Activated CD4-positive, CD25-positive, alpha-beta regulatory T cell treated with anti-CD3 and anti-CD28 coated beads, Interleukin-2, amount 50 U/mL, for 16 hours (primary cell): ENCODE data around the gene CCDC177.

Experiments used
- DNase-seq: peaks from one replicate; pipeline ENCODE4 v3.0.0-alpha.2; 2020; ENCODE audit warnings: low read depth, low spot score

Gene CCDC177

DNA sequence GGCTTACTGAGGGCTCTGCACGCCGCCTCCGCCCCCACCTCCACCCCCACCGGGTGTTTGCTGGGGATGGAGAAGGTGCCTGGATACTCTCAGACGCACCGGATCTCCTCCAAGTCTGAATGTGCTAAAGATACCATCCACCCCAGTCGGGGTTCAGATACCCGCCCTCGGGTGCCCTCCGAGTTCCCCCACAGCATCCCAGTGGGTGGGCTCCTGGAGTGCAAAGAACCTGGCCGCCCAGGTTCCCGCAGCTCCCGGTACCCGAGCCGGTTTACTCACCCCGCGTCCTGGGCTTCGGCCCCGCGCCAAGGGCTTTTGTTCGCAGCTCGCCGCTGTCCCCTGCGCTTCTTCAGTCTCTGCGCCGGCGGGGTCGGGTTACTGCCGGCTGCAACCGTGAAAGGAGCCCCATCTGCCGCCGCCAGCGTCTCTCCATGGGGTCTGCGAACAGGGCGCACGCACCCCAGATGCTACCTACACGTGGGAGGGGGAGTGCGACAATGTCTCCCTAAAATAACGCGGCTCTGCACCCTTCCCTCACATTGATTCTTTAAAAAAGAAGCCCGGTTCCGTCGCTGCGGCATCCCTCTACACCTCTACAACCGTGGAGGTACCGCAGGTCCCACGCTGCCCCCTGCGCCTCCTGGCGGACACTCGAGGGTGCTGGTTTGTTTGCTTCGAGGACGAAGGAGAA is at the start of gene CCDC177:
Gene CCDC177 (minus strand): TSS at position 609 of the 691 bp plus-strand sequence. CDS start 1,249 bp downstream, outside the sequence.
- peak; percentile 46 for DNase-seq

DNA sequence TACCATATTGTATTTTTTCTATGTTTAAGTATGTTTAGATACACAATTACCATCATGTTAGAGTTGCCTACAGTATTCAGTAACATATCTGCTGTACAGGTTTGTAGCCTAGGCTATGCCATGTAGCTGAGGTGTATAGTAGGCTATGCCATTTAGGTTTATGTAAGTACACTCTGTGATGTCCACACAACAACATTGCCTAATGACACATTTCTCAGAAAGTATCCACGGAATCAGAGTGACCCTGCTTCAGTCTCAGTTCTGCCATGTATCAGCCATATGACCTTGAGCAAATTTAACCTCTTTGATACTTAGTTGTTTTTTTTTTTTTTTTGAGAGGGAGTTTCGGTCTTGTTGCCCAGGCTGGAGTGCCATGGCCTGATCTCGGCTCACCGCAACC is 49.5 kb upstream of the CCDC177 start:
- no peak for DNase-seq

DNA sequence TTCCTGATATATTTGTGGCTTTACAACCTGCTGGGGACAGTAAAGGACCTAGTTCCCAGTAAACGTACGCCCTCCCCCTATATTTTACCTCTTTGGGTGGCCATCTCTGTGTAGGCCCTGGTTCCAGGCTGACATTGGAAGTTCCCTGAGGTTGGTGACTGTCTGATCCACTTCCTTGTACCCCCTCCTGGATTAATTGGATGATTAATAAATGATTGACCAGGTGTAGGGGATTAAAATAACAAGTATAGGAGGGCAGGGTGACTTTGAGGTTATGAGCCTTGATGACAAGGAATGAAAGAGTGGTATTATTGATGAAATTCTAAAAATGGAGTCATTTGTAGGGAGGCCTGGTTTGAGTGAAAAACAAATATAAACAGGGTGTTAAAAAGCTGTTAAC is 46.3 kb upstream of the CCDC177 start:
- no peak for DNase-seq

DNA sequence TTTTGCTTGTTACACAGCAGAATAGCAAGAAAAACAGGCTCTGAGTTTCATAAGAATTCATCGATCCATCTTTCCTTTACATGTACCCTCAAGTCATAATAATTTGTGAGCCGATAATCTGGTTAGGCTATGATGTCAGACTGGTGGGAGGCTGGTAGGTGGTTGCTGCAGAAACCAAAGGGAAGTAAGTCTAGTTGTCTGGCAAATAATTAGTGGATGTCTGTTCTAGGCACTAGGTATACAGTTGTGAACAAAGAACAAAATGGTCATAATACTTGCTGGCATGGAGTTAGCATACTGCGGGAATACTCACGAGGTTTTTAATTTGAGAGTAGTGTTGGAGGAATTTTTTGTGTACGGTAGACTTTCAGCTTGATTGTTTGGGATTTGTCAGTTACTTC is 45.5 kb upstream of the CCDC177 start:
- no peak for DNase-seq

DNA sequence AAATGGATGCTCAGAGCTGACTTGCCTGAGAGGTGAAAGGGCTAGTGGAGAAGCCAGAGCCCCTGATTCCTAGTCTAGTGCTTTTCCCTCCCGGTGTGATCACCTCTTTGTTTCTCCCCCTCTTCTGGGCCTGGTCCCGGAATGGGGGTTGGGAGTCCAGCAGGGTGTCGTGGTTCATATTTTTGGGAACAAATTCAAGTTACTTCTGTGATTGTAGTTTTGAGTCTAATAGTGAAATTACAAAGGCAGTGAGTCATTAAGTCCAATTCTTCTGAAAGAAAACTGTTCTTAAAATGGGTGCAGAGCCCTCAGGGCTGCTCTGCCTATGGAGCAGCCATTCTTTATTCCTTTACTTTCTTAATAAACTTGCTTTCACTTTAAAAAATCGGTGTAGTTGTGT is 44.3 kb upstream of the CCDC177 start:
- DNase-seq = no peak

DNA sequence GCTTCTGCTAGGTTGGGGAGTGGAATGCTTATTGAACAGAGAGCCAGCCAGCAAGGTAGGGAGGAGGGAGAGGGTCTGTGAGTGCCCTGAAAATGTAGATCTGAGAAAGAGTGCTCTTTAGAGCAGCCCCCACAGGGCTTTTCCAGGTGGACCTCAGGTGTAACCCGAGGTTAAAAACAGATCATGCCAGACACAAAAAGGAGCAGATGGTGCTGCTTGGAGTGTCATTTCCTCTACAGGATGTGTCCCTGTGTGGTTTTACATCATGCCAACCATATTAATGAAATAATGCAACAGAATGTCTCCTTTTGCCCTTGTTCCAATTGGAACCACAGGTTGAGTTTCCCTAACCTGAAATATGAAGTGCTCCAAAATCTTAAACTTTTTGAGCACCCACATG is 43.1 kb upstream of the CCDC177 start:
- DNase-seq = no peak

DNA sequence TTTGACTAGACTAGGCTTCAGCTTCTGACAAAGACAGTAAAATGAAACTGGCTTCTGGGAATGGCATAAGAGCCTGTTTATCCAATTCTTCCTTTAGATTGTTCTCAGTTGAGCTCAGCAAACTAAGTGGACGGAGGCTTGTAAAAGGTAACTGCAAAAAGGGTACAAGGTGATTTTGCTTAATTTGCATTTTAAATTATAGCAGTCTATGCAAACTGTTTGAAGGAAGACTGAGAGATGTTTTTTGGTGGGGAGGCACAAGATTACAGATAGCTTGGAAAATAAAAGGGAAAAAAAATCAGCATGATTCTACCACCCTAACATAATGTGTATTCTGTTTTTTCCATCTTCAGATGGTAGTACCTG is 41.7 kb upstream of the CCDC177 start:
- no peak for DNase-seq

DNA sequence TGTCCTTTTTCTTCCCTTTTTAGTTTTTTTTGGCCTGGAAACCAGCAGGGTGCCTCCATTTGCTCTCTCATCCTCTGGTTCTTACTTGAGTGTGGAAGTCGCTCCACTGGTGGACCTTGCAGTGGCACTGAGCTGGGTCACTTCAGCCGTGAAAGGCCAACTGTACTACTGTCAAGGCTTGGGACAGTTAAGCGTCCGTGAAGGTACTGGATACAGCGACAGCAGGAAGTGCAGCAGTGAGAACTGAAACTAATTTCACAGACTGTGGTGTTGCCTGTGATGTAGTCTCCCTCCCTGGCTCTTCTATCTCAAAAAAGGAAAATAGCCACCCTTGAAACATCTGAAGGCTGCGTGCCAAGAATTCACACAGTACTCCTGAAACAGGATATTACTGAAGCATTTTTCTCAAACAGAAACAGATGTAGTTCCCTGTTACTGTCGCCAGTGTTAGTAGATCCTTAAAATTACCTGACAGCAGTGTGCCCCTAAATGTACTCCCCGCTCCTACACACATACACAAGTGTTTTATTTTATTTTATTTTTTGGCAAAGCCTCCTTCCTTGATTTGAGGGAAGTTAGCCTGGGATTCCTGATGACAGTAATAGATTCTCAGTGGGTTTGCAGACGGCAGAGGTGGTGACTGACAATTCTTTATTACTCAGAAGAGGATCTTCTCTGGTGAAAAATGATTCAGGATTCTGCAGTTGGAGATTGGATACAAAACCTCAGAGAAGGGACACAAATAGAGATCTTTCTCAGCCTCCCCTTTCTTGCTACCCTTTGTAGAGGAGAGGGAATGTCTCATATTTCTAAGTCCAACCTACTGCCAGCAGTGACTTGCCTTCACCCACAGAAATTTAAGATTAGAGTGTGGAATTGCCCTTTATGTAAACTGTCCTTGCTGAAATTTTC is 41.1 kb upstream of the CCDC177 start:
- DNase-seq = no peak

DNA sequence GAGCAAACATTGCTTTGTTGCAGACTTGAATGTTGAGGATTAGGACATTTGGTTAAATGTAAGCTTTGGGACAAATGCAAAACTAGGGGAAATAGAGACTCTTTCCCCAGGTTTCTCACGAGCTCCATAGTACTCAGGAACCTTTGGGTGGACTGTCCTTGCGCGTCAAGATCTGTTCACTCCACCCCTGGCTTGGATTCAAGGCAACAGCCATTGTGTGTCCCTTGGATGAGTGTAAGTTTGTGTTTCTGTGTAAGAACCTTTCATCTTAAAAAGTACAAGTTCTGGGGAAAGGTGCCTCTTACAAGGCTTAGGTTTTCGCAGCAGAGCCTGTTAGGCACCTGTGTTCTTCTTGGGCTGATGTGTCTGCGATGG is 40.4 kb upstream of the CCDC177 start:
- no peak for DNase-seq

DNA sequence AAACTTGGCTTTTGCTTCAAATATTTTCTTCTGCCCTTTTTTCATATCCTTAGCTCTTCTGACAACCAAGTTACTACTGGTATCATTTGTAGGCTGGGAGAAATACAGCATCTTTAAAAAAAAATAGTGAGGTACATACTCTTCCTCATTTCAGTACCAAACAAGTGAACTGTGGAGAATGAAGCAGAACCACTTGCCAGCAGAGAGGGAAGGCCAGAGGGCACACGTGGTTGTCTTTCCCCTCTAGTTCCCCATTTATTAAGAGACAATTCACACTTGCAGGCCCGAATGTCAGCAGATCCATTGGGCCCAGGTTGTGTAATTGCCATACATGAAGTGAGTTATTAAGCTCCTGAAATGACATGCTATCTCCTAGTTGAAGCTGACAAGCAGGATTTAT is 39.9 kb upstream of the CCDC177 start:
- no peak for DNase-seq

DNA sequence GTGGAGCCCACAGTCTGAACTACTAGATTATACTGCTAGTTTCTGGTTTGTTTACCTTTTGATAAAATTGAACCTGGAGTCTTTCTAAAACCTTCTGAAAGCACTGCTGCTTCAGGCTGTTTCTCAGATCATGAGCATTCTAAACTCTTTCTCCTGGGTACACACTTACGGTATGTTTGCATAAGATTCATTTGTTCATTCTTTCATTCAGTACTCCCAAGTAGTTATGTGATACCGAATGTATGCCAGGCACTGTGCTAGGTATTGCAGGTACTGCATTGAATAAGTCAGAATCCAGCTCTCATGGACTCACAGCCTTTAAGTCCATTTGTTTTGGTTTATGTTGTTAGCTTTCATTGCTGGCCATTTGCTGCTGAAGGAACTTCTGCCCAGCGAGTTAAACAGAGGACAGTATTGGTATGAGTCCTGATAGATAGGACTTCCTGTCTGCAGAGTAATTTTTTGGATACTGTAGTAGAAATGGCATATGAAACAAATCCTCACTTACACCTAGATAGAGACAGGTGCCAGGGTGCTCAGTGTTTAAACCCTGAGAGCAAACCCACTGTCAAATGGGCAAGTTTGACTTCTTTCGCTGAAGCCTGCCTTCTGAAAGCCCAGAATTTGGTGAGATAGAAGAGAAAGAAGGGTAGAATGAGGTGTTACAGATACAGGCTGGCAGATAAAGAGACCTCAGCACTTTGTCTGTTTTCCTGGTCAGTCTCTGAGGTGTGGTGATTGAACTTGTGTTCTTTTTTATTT is 38.8 kb upstream of the CCDC177 start:
- DNase-seq = no peak

DNA sequence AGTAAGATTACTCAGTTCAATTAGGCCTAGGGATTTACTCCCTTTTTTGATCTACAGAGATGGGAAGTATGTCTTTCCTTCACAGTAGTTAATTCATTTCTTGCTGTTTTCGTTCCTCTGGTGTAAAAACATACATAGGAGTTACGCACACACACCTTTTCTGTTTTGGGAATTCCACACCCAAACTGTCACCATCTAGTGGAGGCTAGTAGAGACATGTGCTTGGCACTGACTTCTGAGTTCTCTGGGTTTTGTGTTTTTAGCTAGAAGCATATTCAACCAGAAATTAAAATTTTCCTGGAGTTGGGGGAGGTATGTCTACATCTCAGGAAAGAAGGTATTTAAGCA is 38.1 kb upstream of the CCDC177 start:
- no peak for DNase-seq

DNA sequence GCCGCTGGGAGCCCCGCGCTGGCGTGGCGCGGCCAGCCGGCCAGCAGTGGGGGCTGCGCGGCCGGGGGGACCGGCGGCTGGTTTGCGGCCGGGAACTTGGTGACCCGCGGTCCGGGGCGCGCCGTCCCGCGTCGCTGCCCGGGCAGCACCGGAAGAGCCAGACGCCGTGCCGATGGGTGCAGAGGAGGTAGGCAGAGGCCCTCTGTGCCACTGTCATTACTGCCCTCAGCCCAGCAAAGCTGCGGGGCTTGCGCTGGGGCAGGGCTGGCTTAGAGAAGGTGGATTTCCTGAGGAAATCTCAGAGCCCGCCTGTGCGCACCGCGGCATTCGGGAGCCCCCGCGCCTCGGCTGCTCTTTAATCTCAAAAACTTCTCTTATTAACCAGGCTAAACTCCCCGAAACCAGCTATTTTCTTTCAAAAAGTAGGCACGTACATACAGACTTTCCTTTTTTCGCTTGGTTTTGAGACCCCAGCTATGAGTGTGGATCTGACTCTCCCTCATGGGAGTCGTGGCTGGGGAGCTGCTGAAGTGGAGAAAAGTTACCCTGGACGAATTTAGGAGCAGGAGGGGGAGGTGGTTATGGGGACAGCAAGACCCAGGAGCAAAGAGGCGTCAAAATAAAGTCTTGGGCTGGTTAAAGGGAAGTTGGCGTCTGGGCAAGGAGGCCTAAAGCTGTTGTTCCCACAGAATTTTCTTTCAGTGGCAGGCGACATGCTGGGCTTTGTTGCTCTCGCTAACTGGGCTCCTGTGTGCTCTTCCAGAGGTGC is 37.5 kb upstream of the CCDC177 start:
- no peak for DNase-seq

DNA sequence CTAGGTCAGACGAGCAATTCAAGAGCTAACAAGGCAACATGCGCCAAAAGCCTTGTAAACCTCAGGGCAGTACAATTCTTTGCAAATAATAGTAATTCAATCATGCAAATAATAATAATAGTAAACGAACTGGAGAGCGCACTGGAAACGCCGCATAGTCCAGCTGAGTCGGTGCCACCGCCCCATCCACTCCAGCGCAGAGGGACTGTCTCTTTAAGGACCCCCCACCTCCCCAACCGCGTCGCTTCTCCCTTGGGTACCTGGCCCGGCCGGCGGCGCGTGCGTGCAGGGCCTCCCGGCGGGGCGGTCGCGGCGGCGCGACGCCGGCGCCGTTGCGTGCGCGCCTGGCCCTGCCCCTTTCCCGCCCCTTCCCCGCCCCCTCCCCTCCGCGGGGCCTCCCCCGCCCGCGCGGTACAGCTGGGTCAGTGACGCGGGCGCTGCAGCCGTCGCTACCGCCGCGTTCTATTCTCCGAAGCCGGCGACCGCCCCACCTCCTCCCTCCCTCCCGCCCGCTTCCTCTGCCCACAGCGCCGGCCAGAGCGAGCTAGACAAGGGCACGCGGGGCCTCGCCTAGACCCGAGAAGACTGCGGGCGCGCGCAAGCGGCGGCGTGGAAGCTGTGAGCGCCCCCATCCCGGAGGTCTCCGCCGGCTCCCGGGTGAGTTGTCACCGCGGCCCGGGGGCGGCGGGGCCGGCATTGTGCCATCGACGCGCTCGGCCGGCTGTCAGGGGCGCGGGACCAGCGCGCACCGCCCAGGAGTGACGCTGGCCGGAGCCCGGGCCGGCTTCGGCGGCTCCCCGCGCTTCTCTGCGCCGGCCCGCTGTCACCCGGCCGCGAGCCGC is 36.7 kb upstream of the CCDC177 start, which contains the start of gene SUSD6:
Gene SUSD6 (plus strand): TSS at position 425 of the 842 bp plus-strand sequence. CDS start 46,997 bp downstream, outside the sequence.
- peak; percentile 78 for DNase-seq

DNA sequence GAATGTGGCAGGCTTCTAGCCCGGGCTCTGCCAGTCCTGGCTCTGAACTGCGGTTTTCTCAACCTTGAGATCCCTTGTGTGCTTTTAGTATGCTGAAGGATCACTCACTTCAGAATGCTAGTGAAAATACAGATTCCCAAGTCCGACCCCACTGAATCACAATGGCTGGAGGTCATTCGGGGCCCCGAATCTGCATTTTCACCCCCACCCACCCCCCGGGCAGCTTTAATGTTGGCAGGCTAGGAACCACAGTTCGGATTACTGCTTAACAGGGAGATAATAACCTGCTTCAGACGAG is 36.2 kb upstream of the CCDC177 start:
- DNase-seq = no peak

DNA sequence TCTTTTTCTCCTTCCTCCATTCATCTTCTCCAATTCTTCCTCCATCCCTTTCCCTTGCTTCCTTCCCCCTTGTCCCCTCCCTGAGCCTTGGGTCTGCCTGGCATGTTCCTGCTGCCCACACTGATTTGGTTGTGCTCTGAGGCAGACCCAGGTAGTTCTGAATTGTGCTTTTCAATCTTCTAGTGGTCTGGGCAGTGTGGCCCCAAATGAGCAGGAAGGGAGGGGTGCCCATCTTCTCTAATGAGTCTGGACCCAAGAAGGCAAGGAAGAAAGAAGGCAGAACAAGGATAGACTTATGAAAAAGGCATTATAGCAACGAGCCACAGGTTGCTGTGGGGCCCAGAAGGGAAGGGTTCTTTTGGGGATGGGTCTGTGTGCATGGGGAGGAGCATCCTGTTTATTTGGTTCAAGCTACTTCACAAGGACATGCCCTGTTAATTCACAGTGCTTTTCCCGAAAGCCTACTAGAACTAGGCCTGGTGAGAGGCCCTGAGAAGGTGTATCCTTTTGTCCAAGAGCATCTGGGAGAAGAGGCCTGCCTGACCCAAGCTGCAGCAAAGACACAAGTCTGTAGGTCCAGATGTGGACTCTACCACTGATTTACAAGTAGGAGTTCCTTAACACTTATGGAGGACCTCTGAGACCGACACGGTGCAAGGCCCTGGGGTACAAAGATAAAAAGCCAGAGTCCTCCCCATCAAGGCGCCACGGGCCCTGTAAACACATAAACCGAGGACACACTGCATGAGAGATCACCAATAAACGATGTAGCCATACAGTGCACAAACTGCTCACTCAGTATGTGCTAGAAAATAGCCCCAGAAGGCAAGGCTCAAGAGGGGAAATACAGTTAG is 35.6 kb upstream of the CCDC177 start:
- DNase-seq = no peak

DNA sequence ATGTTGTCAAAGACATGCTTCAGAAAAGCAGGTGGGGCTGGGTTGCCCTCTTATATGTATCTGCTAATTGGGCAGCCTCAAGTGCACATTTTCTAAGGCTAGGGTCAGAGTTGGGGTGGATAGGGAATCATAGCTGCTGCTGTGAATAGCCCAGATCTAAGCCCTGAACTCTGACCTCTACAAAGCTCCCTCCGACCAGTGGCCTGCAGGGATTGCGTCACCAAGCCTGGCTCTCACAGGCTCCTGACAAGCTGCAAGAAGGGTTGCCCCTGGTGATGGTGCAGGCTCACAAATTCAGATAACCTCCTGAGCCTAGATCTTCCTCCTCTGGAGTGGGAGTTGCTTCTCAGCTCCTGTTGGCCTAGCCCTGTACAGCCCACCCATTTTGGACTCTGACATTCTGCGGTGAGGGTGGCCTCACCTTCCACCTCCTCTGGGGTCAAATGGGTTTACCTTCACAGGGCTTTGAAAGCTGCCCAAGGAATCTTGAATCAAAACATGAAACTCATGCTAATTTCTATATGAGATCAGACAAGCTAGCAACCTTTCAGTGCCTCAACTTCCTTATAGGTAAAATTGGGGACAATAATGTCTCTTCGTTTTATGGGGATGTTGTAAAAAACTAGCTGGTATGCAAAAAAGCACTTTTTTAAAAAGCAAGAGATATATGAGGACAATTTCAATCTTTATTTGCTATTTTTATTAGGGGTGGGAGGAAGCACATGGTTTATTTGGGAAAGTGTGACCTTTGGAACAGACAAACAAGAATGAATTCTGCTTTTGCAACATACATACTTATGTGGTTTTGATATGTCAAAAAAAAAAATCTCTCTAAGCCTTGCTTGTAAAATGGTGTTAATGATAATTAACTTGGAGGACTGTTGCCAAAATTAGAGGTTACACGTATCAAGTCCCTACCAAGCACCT is 31.9 kb upstream of the CCDC177 start:
- no peak for DNase-seq

DNA sequence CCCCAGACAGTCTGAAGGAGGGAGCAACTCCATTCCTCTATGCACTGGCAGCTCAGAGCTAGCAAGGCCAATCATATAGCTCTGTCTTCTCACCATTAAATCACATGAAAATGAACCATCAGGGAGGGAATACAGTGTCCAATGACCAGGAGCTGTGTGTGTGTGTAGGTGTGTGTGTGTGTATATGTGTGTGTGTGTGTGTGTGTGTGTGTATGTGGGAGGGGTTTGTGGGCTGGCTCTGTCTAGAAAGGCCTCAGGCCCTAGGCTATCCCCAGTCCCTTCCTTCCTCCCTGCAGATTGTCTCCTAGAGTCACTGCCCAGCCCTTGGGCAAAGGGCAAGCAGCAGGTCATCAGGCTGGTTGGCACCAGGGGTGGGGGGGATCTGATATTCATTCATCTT is 31.1 kb upstream of the CCDC177 start:
- no peak for DNase-seq
